G401 (cell line): Measurements from ENCODE around the gene CDAN1. TPM values are rescaled to one million over a fixed set of nuclear protein-coding genes. Genes with fewer than 3 reads are reported as not detected.
"Not testable (repeated sequence)": the region's sequence is repeated elsewhere in the genome, so short reads cannot be mapped to it uniquely, and the experiment has no call there.

Experiments
- DNase-seq: peaks from one replicate; pipeline ENCODE4 v3.0.0-alpha.2; 2015; ENCODE audit warnings: low spot score
- in situ Hi-C: cut with HindIII; loops from 2 replicates; pipeline ENCODE4 v1.10.0; 2016; ENCODE audit warnings: low sequenced_read_pairs, mixed read lengths
- total RNA-seq: library from RNA; depleted of rRNA; stranded (reverse); fragments of >200 nt; shearing (Covaris generic); gene quantifications from 2 replicates; pipeline ENCODE4 v1.2.3, GENCODE V29; 2014; rRNA removed

The CDAN1 gene
- total RNA-seq, 1 experiment from 2014 or later, result 12.6 TPM

DNA sequence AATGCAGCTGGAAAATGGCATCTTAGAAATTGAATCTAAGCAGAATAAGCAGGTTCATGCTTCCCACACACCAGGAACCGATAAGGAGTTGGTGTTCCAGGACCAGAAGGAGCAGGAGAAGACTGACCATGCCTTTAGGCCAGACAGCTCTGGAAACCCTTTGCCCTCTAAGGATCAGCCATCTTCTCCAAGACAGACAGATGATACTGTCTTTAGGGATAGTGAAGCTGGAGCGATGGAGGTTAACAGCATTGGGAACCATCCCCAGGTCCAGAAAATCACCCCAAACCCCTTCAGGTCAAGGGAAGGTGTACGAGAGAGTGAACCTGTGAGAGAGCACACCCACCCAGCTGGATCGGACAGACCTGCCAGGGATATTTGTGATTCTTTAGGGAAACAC is 49.2 kb downstream of the CDAN1 start:
- in situ Hi-C loops, result no loop called here
- no peak for DNase-seq

DNA sequence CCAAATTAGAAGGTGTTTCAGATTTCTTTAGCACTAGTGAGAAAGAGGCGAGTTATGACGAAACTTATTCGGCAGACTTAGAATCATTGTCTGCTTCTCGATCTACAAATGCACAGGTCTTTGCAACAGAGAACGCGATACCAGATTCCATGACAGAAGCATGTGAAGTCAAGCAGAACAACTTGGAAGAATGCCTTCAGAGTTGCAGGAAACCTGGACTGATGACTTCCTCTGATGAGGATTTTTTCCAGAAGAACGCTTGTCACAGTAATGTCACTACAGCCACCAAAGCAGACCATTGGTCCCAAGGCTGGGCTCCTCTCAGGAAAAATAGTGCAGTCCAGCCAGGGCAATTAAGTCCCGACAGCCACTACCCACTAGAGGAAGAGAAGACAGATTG is 50.6 kb downstream of the CDAN1 start:
- in situ Hi-C loops, result no loop called here
- peak; percentile 68 for DNase-seq

DNA sequence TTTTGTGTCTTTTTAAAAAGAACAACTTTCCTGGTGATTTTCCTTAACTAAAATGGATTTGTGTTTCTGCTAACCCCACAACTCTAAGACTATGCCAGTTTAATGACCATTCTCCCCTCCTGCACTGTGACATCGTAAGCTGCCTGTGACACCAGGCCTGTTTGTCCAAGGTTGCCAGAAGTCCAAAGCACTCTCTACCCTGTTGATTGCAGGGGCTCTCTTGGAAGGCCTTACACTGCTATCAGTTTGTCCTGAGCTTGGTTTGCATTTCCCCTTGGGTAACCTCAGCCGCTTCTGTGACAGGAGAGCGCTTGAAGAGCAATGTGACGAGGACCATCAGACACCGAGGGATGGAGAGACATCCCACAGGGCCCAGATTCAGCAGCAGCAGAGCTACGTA is 55.8 kb downstream of the CDAN1 start:
- DNase-seq, result no peak
- in situ Hi-C loops, result no loop called here

DNA sequence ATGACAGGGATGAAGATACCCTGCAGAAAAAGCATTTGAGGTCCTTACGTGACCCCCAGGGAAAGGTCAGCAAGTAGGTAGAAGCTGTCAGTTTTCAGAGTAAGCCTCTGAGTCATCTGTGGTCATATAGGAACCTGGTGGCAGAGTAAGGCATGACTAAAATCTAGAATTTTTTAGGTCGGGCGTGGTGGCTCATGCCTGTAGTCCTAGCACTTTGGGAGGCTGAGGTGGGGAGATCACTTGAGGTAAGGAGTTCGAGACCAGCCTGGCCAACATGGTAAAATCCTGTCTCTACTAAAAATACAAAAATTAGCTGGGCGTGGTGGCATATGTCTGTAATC is 56.8 kb downstream of the CDAN1 start:
- in situ Hi-C loops, DNase-seq: not testable (repeated sequence)

DNA sequence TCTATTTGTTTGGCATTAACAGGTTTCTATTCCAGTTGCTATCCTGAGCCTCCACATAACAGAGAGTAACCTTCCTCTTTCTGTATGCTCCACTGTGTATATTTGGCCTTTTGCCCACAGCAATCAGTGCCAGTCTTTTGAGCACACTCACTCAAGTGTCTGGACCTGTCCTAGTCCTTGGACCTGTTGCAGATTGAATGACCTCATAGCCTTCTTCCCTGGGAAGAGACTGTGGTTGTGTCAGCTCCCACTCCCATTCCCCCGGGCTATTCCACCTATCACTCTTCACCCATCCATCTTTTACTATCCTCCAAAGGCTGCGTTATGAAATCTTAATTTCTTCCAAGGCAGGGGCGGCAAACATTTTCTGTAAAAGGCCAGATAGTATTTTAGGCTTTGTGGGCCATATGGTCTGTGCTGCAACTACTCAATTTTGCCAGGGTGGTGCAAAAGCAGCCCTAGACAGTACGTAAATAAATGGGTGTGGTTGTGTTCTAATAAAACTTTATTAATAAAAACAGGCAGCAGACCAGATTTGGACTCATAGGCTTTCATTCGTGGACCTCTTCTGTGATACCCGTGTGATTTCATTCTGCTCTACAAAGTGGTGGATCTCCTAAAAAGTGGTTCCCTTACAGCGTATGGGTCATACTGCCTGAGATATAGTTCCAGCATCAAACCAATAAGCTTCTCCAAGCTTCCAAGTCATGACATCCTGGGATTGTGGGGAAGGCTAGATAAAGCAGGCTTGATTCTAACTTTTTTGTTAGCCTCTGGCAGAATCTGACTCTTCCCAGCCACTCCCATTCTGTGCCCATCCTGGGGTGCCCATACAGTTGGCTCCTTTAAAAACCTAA is 57.4 kb downstream of the CDAN1 start:
- in situ Hi-C loops, result no loop called here
- peak; percentile 6 for DNase-seq

DNA sequence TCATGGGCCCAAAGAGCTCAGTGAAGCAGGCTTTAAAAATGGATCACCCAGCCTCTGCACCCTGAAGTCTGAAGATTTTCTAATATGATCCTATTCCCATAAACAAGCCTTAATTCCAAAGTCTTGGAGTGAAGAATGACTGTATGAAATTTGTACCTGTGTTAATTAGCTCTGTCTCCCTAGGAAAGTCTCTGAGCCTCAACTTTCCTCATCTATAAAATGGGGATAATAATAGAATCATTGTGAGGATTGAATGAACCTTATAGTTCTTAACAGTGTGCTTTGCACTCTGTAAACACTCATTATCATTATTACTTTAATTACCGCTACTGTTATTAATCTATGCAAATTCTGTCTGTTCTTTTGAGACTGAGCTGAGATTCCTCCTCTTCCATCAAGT is 61.9 kb downstream of the CDAN1 start:
- in situ Hi-C loops, result no loop called here
- no peak for DNase-seq

DNA sequence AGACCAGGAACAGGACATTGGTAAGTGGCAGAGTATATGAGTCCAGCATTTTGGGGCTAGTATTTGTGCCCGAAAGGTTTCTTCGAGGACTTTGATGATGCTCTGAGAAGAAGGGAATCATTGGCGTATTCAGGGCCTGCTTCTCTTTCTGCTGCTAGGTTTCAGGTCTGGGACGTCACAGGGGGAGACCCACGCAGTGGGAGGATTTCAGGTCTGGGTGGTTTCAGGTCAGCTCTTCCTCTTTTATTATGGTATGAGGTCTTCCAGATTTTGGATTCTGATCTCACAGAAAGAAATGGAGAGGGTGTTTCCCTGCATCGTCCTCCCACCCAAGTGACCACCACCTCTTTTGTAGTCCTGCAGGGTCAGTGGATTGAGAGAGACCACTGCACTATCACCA is 62.5 kb downstream of the CDAN1 start:
- in situ Hi-C loops, result no loop called here
- no peak for DNase-seq

Other genes starting within 250 kb of the CDAN1 start
- gene ZNF106, start 246.0 kb downstream of the CDAN1 start, total RNA-seq, result 100 and 134 TPM in 2 replicates
- gene SNAP23, start 241.5 kb downstream of the CDAN1 start, total RNA-seq, result 98.5 and 122 TPM in 2 replicates
- gene LRRC57, start 188.3 kb downstream of the CDAN1 start, total RNA-seq, result 17.2 and 26.2 TPM in 2 replicates
- gene HAUS2, start 188.3 kb downstream of the CDAN1 start, total RNA-seq, result 18.2 and 39.1 TPM in 2 replicates
- gene STARD9, start 161.5 kb downstream of the CDAN1 start, total RNA-seq, result 2.5 and 4.0 TPM in 2 replicates
- gene TTBK2, start 183.7 kb upstream of the CDAN1 start, total RNA-seq, result 3.4 and 6.2 TPM in 2 replicates